ENCODE results near the gene STMP1.

The STMP1 gene

GRCh38 chr7:135658564-135658963 lies 3.8 kb upstream of the STMP1 start:
- Histone ChIP-seq H3K36me3 (no peaks in the 10 kb centered on the region), H3K9me3 (no peaks in the 10 kb centered on the region), H3K4me3 (no peak overlapping the region), H3K27ac (no peak overlapping the region), H3K4me1 (peaks cover 0 to 12% (median 6%) of the 10 kb centered on the region in 4 donors), H3K27me3 (no peaks in the 10 kb centered on the region)
- TF ChIP-seq CTCF (IDR thresholded peaks at IDR 0.05), result no peak
- intact Hi-C loops (cut with DNase I; ENCODE audit: low total_unique reads), result no loop called here
- DNase-seq, result no peak

GRCh38 chr7:135659159-135659846 lies 3.0 kb upstream of the STMP1 start:
- no peak overlapping the region for H3K4me3 ChIP-seq
- intact Hi-C loops (cut with DNase I; ENCODE audit: low total_unique reads), result no loop called here
- no peak for TF ChIP-seq CTCF (IDR thresholded peaks at IDR 0.05)
- no peak for DNase-seq
- H3K27ac ChIP-seq, result no peak overlapping the region
- no peaks in the 10 kb centered on the region for H3K9me3 ChIP-seq
- peaks cover 0 to 20% (median 13%) of the 10 kb centered on the region in 4 donors for H3K4me1 ChIP-seq
- H3K36me3 ChIP-seq, result no peaks in the 10 kb centered on the region
- no peaks in the 10 kb centered on the region for H3K27me3 ChIP-seq

GRCh38 chr7:135661311-135662122 lies 797 bp upstream of the STMP1 start:
- Histone ChIP-seq H3K36me3 (peaks cover 0 to 6% (median 0%) of the 10 kb centered on the region in 3 donors), H3K27me3 (no peaks in the 10 kb centered on the region), H3K27ac (peak overlapping the region; percentile 90), H3K9me3 (no peaks in the 10 kb centered on the region), H3K4me1 (peaks cover 0 to 37% (median 17%) of the 10 kb centered on the region in 4 donors), H3K4me3 (peak overlapping the region; percentile 75 to 91)
- intact Hi-C loops (cut with DNase I; ENCODE audit: low total_unique reads), result loop anchor here (5.0 kb wide), 2 partner anchors 316 to 346 kb away; partner anchors contain the start of gene MTPN
- TF ChIP-seq CTCF (IDR thresholded peaks at IDR 0.05), result no peak
- DNase-seq, result no peak

- Histone ChIP-seq H3K4me3 (peak overlapping the region; percentile 75 to 91), H3K36me3 (peaks cover 0 to 6% (median 0%) of the 10 kb centered on the region in 3 donors), H3K9me3 (no peaks in the 10 kb centered on the region), H3K4me1 (peaks cover 0 to 40% (median 17%) of the 10 kb centered on the region in 4 donors), H3K27me3 (no peaks in the 10 kb centered on the region), H3K27ac (peak overlapping the region; percentile 90)
- TF ChIP-seq CTCF (IDR thresholded peaks at IDR 0.05), result peak in 1 of 2 experiments; percentile 89
- DNase-seq, result no peak
- intact Hi-C loops (cut with DNase I; ENCODE audit: low total_unique reads), result loop anchor here (5.0 kb wide), 2 partner anchors 315 to 345 kb away; partner anchors contain the start of gene MTPN
These were observed 266 bp upstream of the STMP1 start for GRCh38 chr7:135662123-135662372.

- H3K27me3 ChIP-seq, result no peaks in the 10 kb centered on the region
- H3K27ac ChIP-seq, result peak overlapping the region; percentile 28 to 90
These were observed 1.8 kb downstream of the STMP1 start for GRCh38 chr7:135664046-135664589.

More at GRCh38 chr7:135664046-135664589, 1.8 kb downstream of the STMP1 start:
- no peak for TF ChIP-seq CTCF (IDR thresholded peaks at IDR 0.05)
- peaks cover 0 to 52% (median 17%) of the 10 kb centered on the region in 4 donors for H3K4me1 ChIP-seq
- peaks cover 0 to 6% (median 0%) of the 10 kb centered on the region in 3 donors for H3K36me3 ChIP-seq
- peak overlapping the region in 1 of 2 donors; percentile 75 for H3K4me3 ChIP-seq
- DNase-seq, result no peak
- no peaks in the 10 kb centered on the region for H3K9me3 ChIP-seq
- intact Hi-C loops (cut with DNase I; ENCODE audit: low total_unique reads), result loop anchor here (5.0 kb wide), 2 partner anchors 313 to 343 kb away; partner anchors contain the start of gene MTPN

All from tibial artery (tissue), 4 donors.